ENCODE results near the gene F8A2. TPM values are rescaled to one million over a fixed set of nuclear protein-coding genes. Genes with fewer than 3 reads are reported as not detected.
A peak's percentile ranks its signal among the peaks of the same experiment; 100 is the strongest.
"Not testable (repeated sequence)": the region's sequence is repeated elsewhere in the genome, so short reads cannot be mapped to it uniquely, and the experiment has no call there.

The F8A2 gene
- total RNA-seq, 1 experiment from 2014 or later = not detected

- Histone ChIP-seq H3K27me3 (ENCODE audit: insufficient read depth, low read depth) (no peaks in the 10 kb centered on the region), H3K27ac (no peak overlapping the region), H3K9me2 (ENCODE audit: insufficient read depth) (no peaks in the 10 kb centered on the region), H4K20me1 (ENCODE audit: insufficient read depth) (no peaks in the 10 kb centered on the region), H3F3A (ENCODE audit: insufficient read depth, low read depth) (peaks cover 8% of the 10 kb centered on the region), H3K4me3 (no peak overlapping the region), H3K9me3 (ENCODE audit: insufficient read depth, low read depth) (no peaks in the 10 kb centered on the region), H3K4me2 (no peak overlapping the region), H3K36me3 (ENCODE audit: low read depth) (no peaks in the 10 kb centered on the region), H2AFZ (no peak overlapping the region), H3K4me1 (replicated peaks; ENCODE audit: insufficient read depth) (peaks cover 6% of the 10 kb centered on the region; the same call in 1 of the 2 replicates), H3K79me2 (ENCODE audit: low read depth) (no peaks in the 10 kb centered on the region)
- POLR2A ChIA-PET (ENCODE audit: unreplicated experiment) = no interaction called here
- intact Hi-C loops (cut with micrococcal nuclease; ENCODE audit: unreplicated experiment) = no loop called here
- TF ChIP-seq CTCF (conservative IDR thresholded peaks at IDR 0.05) = no peak
- TF ChIP-seq EZH2 (IDR thresholded peaks at IDR 0.05; ENCODE audit: low read depth) = no peak
- no TSS peak for BruUV-seq (replicated peaks)
- no peak for DNase-seq
- CTCF ChIA-PET = no interaction called here
These were observed 7.7 kb downstream of the F8A2 start for GRCh38 chrX:155389634-155390033.

DNA sequence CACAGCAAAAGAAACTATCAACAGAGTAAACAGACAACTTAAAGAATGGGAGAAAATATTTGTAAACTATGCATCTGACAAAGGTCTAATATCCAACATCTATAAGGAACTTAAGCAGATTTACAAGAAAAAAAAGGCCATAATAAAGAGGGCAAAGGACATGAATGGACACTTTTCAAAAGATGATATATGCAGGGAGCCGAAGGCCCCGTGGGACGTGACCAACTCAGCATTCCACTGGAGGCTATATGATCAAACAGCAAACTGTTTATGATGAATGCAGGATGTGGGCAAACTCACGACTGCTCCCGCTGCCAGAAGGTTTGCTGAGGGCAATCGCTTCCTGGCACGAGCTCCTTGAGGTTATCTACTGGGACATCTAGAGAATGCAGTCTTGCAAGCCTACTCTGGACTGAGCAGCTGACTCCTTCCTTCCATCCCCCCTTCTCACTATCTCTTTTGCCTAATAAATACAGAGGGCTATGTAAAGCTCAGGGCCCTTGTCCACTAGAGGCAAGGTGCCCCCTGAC is 12.9 kb downstream of the F8A2 start:
- Histone ChIP-seq H3K4me1 (replicated peaks; ENCODE audit: insufficient read depth) (peaks cover 13% of the 10 kb centered on the region), H3F3A (ENCODE audit: insufficient read depth, low read depth) (peaks cover 12% of the 10 kb centered on the region), H3K27ac (peak overlapping the region; percentile 54; the same call in 1 of the 2 replicates), H3K4me2 (peak overlapping the region; percentile 53)
- H3K36me3 ChIP-seq (ENCODE audit: low read depth); intact Hi-C loops (cut with micrococcal nuclease; ENCODE audit: unreplicated experiment); H4K20me1 ChIP-seq (ENCODE audit: insufficient read depth); H3K9me3 ChIP-seq (ENCODE audit: insufficient read depth, low read depth); H2AFZ ChIP-seq; BruUV-seq (replicated peaks); CTCF ChIA-PET; H3K79me2 ChIP-seq (ENCODE audit: low read depth); H3K9me2 ChIP-seq (ENCODE audit: insufficient read depth); H3K4me3 ChIP-seq; H3K27me3 ChIP-seq (ENCODE audit: insufficient read depth, low read depth): not testable (repeated sequence)
- DNase-seq = peak; percentile 59 to 83
- POLR2A ChIA-PET (ENCODE audit: unreplicated experiment) = interaction anchor here (0.6 kb wide), 1 partner anchor 329 kb away, joined by 3 read pairs; no protein-coding TSS in a partner anchor

- Histone ChIP-seq H3K9me3 (ENCODE audit: insufficient read depth, low read depth) (no peaks in the 10 kb centered on the region), H3K4me2 (no peak overlapping the region), H3K4me3 (no peak overlapping the region), H3K79me2 (ENCODE audit: low read depth) (no peaks in the 10 kb centered on the region), H3K9me2 (ENCODE audit: insufficient read depth) (no peaks in the 10 kb centered on the region), H3K4me1 (replicated peaks; ENCODE audit: insufficient read depth) (no peaks in the 10 kb centered on the region), H2AFZ (no peak overlapping the region), H3F3A (ENCODE audit: insufficient read depth, low read depth) (no peaks in the 10 kb centered on the region), H3K27me3 (ENCODE audit: insufficient read depth, low read depth) (no peaks in the 10 kb centered on the region), H3K36me3 (ENCODE audit: low read depth) (no peaks in the 10 kb centered on the region), H4K20me1 (ENCODE audit: insufficient read depth) (no peaks in the 10 kb centered on the region), H3K27ac (no peak overlapping the region)
- no TSS peak for BruUV-seq (replicated peaks)
- intact Hi-C loops (cut with micrococcal nuclease; ENCODE audit: unreplicated experiment) = no loop called here
- TF ChIP-seq CTCF (conservative IDR thresholded peaks at IDR 0.05) = no peak
- TF ChIP-seq EZH2 (IDR thresholded peaks at IDR 0.05; ENCODE audit: low read depth) = no peak
- DNase-seq = no peak
- CTCF ChIA-PET = no interaction called here
- POLR2A ChIA-PET (ENCODE audit: unreplicated experiment) = no interaction called here
These were observed 24.5 kb downstream of the F8A2 start for GRCh38 chrX:155406429-155406828.

- no peaks in the 10 kb centered on the region for H3K9me2 ChIP-seq (ENCODE audit: insufficient read depth)
- no peak overlapping the region for H3K4me3 ChIP-seq
- DNase-seq = no peak
- no peak overlapping the region for H3K27ac ChIP-seq
- no peaks in the 10 kb centered on the region for H3K79me2 ChIP-seq (ENCODE audit: low read depth)
- ChIA-PET POLR2A (ENCODE audit: unreplicated experiment) (no interaction called here), CTCF (interaction anchor here (0.7 kb wide), 1 partner anchor 500 kb away, joined by 5 read pairs; no protein-coding TSS in a partner anchor)
- H4K20me1 ChIP-seq (ENCODE audit: insufficient read depth) = no peaks in the 10 kb centered on the region
- H3K36me3 ChIP-seq (ENCODE audit: low read depth) = no peaks in the 10 kb centered on the region
- H3K4me2 ChIP-seq = no peak overlapping the region
- H3K27me3 ChIP-seq (ENCODE audit: insufficient read depth, low read depth) = no peaks in the 10 kb centered on the region
- TF ChIP-seq CTCF (conservative IDR thresholded peaks at IDR 0.05) (no peak), EZH2 (IDR thresholded peaks at IDR 0.05; ENCODE audit: low read depth) (no peak)
- intact Hi-C loops (cut with micrococcal nuclease; ENCODE audit: unreplicated experiment) = no loop called here
- no peak overlapping the region for H2AFZ ChIP-seq
- H3K4me1 ChIP-seq (replicated peaks; ENCODE audit: insufficient read depth) = no peaks in the 10 kb centered on the region
- H3F3A ChIP-seq (ENCODE audit: insufficient read depth, low read depth) = no peaks in the 10 kb centered on the region
- no peaks in the 10 kb centered on the region for H3K9me3 ChIP-seq (ENCODE audit: insufficient read depth, low read depth)
- no TSS peak for BruUV-seq (replicated peaks)
These were observed 35.9 kb downstream of the F8A2 start for GRCh38 chrX:155417769-155418168.
